ENCODE results near the gene SCYGR7. TPM values are rescaled to one million over a fixed set of nuclear protein-coding genes. Genes with fewer than 3 reads are reported as not detected.

The SCYGR7 gene, protein sequence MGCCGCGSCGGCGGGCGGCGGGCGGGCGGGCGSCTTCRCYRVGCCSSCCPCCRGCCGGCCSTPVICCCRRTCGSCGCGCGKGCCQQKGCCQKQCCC
- not detected for total RNA-seq
- polyA plus RNA-seq = not detected

DNA sequence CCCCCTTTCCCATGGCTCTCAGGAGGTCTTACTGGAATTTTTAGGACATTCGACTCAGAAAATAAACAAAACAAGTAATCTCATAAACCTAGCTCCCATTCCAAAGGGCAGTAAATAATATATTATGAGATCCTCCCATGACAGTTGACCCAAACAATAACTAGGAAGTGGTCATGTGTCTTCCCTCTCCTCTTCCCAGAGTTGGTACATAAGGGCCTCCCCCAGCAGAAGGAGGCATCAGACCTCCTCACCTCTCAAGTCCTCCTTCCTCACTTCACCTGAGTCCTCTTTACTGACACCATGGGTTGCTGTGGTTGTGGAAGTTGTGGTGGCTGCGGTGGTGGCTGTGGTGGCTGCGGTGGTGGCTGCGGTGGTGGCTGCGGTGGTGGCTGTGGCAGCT, at the start of gene SCYGR7:
SCYGR7 (plus strand) TSS at position 301 of the 400 bp plus-strand sequence; CDS start at position 301, 0 bp downstream.
- H3K4me1 ChIP-seq (ENCODE audit: control insufficient read depth, insufficient read depth, low read length, poor library complexity, severe bottlenecking) = no peaks in the 10 kb centered on the region
- no peak within 1 kb of the TSS for H3K4me3 Mint-ChIP-seq
- no peaks in the 10 kb centered on the region for H3K36me3 ChIP-seq (ENCODE audit: control insufficient read depth, insufficient read depth, low read length)
- H3K9me3 Mint-ChIP-seq = peaks cover 0 to 3% (median 0%) of the 10 kb centered on the region in 7 donors
- no peak within 1 kb of the TSS for H3K27ac Mint-ChIP-seq
- peaks cover 11% of the 10 kb centered on the region for H3K27me3 Mint-ChIP-seq
- H3K36me3 Mint-ChIP-seq = no peaks in the 10 kb centered on the region
- DNase-seq (no peak), ATAC-seq (ENCODE audit: low read depth in 2 of 2) (no peak)
- no peaks in the 10 kb centered on the region for H3K4me1 Mint-ChIP-seq
- H3K27me3 ChIP-seq (ENCODE audit: control insufficient read depth, insufficient read depth, low read length) = no peaks in the 10 kb centered on the region
- H3K27ac ChIP-seq (ENCODE audit: insufficient read depth, low read length, poor library complexity, severe bottlenecking) = no peak within 1 kb of the TSS
- H3K4me3 ChIP-seq (ENCODE audit: low read depth, low read length) = no peak within 1 kb of the TSS
- no peaks in the 10 kb centered on the region for H3K9me3 ChIP-seq (ENCODE audit: control insufficient read depth in 2 of 2, low read length in 2 of 2)

DNA sequence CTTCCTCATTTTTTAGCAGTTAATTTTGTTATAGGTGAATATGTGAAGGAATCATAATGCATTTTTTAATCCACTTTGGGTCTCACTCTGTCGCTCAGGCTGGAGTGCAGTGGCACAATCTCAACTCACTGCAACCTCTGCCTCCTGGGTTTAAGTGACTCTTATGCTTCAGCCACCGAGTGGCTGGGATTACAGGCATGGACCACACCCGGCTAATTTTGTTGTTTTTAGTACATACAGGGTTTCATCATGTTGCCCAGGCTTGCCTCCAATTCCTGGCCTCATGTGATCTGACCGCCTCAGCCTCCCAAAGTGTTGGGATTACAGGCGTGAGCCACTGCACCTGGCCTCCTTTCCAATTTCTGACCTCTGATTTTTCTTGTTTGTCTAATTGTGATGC, 43.9 kb upstream of the SCYGR7 start:
- DNase-seq = no peak
- Histone ChIP-seq H3K9me3 (ENCODE audit: control insufficient read depth in 2 of 2, low read length in 2 of 2) (no peaks in the 10 kb centered on the region), H3K4me3 (ENCODE audit: low read depth, low read length) (no peak overlapping the region), H3K36me3 (ENCODE audit: control insufficient read depth, insufficient read depth, low read length) (no peaks in the 10 kb centered on the region), H3K4me1 (ENCODE audit: control insufficient read depth, insufficient read depth, low read length, poor library complexity, severe bottlenecking) (no peaks in the 10 kb centered on the region), H3K27ac (ENCODE audit: insufficient read depth, low read length, poor library complexity, severe bottlenecking) (no peak overlapping the region), H3K27me3 (ENCODE audit: control insufficient read depth, insufficient read depth, low read length) (peaks cover 7% of the 10 kb centered on the region)
- H3K4me1 Mint-ChIP-seq = no peaks in the 10 kb centered on the region
- H3K27me3 Mint-ChIP-seq = peaks cover 22% of the 10 kb centered on the region
- no peak overlapping the region for H3K4me3 Mint-ChIP-seq
- no peaks in the 10 kb centered on the region for H3K36me3 Mint-ChIP-seq
- H3K27ac Mint-ChIP-seq = no peak overlapping the region
- no peak for ATAC-seq (ENCODE audit: low read depth in 2 of 2)
- peaks cover 0 to 3% (median 0%) of the 10 kb centered on the region in 7 donors for H3K9me3 Mint-ChIP-seq

DNA sequence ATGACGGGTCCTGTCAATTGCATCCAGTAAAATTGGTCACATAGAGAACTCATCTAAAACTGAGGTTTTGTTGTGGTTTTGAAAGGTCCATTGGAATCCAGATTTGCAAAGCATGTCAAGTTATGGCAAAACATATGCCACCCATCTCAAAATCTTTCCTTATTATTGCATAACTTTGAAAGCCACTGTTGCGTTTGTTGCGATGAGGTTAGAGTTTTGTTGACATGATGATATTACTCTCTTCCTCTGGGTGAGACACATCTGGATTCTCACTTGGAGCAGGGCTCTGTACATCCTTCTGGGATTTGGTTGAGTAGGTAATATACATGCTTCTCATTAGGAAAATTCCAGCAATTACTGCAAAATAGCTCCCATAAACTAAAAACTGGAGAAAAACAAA, 40.9 kb upstream of the SCYGR7 start:
- no peaks in the 10 kb centered on the region for H3K36me3 ChIP-seq (ENCODE audit: control insufficient read depth, insufficient read depth, low read length)
- Mint-ChIP-seq H3K27me3 (peaks cover 38% of the 10 kb centered on the region), H3K4me3 (no peak overlapping the region), H3K9me3 (peaks cover 0 to 3% (median 0%) of the 10 kb centered on the region in 7 donors), H3K36me3 (no peaks in the 10 kb centered on the region), H3K4me1 (no peaks in the 10 kb centered on the region), H3K27ac (no peak overlapping the region)
- no peak overlapping the region for H3K27ac ChIP-seq (ENCODE audit: insufficient read depth, low read length, poor library complexity, severe bottlenecking)
- no peak for ATAC-seq (ENCODE audit: low read depth in 2 of 2)
- H3K27me3 ChIP-seq (ENCODE audit: control insufficient read depth, insufficient read depth, low read length) = peaks cover 7% of the 10 kb centered on the region
- no peak overlapping the region for H3K4me3 ChIP-seq (ENCODE audit: low read depth, low read length)
- no peaks in the 10 kb centered on the region for H3K9me3 ChIP-seq (ENCODE audit: control insufficient read depth in 2 of 2, low read length in 2 of 2)
- no peaks in the 10 kb centered on the region for H3K4me1 ChIP-seq (ENCODE audit: control insufficient read depth, insufficient read depth, low read length, poor library complexity, severe bottlenecking)
- DNase-seq = no peak

DNA sequence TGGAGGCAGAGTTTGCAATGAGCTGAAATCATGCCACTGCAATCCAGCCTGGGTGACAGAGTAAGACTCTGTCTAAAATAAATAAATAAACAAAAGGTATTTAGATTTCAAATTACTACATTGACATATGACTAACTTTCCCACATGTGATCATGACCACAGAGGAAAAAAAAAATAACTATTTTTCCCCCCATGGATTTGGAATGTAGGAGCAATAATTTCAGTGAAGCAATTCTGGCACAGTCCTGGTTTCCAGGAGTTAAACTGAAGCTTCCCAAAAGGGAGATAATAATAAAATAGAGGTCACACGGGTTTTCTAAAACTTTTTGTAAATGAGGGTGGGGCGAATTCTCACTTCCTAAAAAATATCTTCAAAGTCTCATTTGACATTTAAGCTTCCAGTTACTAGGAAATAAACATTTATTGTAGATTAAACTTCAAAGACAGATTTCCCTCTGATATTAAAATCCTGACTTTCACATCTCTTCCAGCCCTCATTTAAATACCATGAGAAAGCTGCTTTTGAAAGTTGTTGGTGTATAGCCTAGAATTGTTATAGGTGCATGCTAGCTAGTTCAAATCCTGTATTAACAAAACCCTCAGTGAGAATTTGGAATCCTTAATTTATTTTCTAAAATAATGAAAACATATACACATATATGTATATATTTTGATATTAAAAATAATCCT, 31.0 kb upstream of the SCYGR7 start:
- Histone ChIP-seq H3K4me3 (ENCODE audit: low read depth, low read length) (no peak overlapping the region), H3K9me3 (ENCODE audit: control insufficient read depth in 2 of 2, low read length in 2 of 2) (no peaks in the 10 kb centered on the region), H3K27ac (ENCODE audit: insufficient read depth, low read length, poor library complexity, severe bottlenecking) (no peak overlapping the region), H3K36me3 (ENCODE audit: control insufficient read depth, insufficient read depth, low read length) (no peaks in the 10 kb centered on the region), H3K27me3 (ENCODE audit: control insufficient read depth, insufficient read depth, low read length) (peaks cover 1% of the 10 kb centered on the region), H3K4me1 (ENCODE audit: control insufficient read depth, insufficient read depth, low read length, poor library complexity, severe bottlenecking) (no peaks in the 10 kb centered on the region)
- Mint-ChIP-seq H3K4me3 (no peak overlapping the region), H3K27me3 (peaks cover 15% of the 10 kb centered on the region), H3K36me3 (no peaks in the 10 kb centered on the region), H3K4me1 (no peaks in the 10 kb centered on the region), H3K27ac (no peak overlapping the region), H3K9me3 (no peaks in the 10 kb centered on the region)
- no peak for ATAC-seq (ENCODE audit: low read depth in 2 of 2)
- no peak for DNase-seq

DNA sequence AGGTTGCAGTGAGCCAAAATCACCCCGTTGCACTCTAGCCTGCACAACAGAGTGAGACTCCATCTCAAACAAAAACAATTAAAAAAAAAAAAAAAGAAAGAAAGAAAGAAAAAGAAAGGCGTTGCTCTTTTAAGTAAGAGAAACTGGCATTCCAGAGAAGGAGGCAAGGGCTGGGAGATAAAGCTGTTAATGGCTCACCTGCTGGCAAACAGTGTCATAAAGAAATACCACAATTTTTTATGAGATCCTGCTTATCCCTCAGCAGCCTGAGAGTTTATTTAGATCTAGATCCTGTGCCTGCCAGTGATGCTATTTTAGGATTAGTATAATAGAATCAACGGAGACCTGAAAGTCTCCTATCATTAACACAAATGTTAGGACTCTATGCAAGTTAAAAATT, 26.6 kb upstream of the SCYGR7 start:
- Mint-ChIP-seq H3K27me3 (peaks cover 5% of the 10 kb centered on the region), H3K9me3 (no peaks in the 10 kb centered on the region), H3K4me1 (no peaks in the 10 kb centered on the region), H3K4me3 (no peak overlapping the region), H3K27ac (no peak overlapping the region), H3K36me3 (no peaks in the 10 kb centered on the region)
- Histone ChIP-seq H3K9me3 (ENCODE audit: control insufficient read depth in 2 of 2, low read length in 2 of 2) (no peaks in the 10 kb centered on the region), H3K27me3 (ENCODE audit: control insufficient read depth, insufficient read depth, low read length) (peaks cover 1% of the 10 kb centered on the region), H3K27ac (ENCODE audit: insufficient read depth, low read length, poor library complexity, severe bottlenecking) (no peak overlapping the region), H3K4me3 (ENCODE audit: low read depth, low read length) (no peak overlapping the region), H3K36me3 (ENCODE audit: control insufficient read depth, insufficient read depth, low read length) (no peaks in the 10 kb centered on the region), H3K4me1 (ENCODE audit: control insufficient read depth, insufficient read depth, low read length, poor library complexity, severe bottlenecking) (no peaks in the 10 kb centered on the region)
- DNase-seq (no peak), ATAC-seq (ENCODE audit: low read depth in 2 of 2) (no peak)

DNA sequence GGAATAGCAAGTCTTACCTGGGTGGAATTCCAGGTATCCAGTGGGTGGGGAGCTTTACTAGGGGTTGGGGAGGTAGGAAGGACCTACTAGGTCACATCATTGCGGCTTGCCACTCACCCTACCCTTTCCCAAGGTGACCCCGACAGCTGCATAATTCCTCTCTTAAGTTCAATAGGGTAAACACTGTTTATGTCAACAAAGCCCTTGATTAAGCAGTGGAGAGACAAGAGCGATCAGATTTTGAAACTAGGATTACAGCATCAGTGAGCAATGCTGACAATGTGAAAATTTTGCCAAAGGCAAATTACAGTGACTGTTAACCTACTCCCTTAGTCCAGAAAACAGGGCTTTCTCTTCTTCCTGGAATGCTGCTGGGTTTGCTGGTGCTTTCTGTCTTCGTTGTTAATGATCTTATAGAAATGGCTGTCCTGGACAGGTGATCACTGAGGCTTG, 24.8 kb upstream of the SCYGR7 start:
- Mint-ChIP-seq H3K9me3 (no peaks in the 10 kb centered on the region), H3K4me1 (no peaks in the 10 kb centered on the region), H3K4me3 (no peak overlapping the region), H3K27ac (no peak overlapping the region), H3K27me3 (peaks cover 5% of the 10 kb centered on the region), H3K36me3 (no peaks in the 10 kb centered on the region)
- H3K4me1 ChIP-seq (ENCODE audit: control insufficient read depth, insufficient read depth, low read length, poor library complexity, severe bottlenecking) = no peaks in the 10 kb centered on the region
- H3K27me3 ChIP-seq (ENCODE audit: control insufficient read depth, insufficient read depth, low read length) = peaks cover 1% of the 10 kb centered on the region
- H3K9me3 ChIP-seq (ENCODE audit: control insufficient read depth in 2 of 2, low read length in 2 of 2) = no peaks in the 10 kb centered on the region
- no peak overlapping the region for H3K4me3 ChIP-seq (ENCODE audit: low read depth, low read length)
- H3K27ac ChIP-seq (ENCODE audit: insufficient read depth, low read length, poor library complexity, severe bottlenecking) = no peak overlapping the region
- ATAC-seq (ENCODE audit: low read depth in 2 of 2) = no peak
- H3K36me3 ChIP-seq (ENCODE audit: control insufficient read depth, insufficient read depth, low read length) = no peaks in the 10 kb centered on the region
- DNase-seq = no peak

DNA sequence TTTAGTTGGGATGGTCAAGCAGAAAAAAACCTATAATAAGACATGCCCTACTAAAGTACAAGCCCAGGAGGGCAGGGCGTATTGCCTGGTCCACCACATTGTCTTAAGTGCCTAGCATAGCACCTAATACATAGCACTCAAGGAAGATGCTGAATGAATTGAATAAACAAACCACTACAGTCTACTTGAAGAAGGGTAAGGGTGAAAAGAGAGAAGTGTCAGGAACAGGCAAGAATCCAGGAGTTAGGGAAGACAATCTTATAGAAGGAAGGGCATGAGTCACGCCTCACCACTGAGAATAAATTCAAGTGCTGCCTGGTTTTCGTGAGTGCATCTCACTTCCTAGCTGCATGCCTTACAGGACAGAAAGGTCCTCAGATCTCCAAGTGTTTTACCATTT, 24.2 kb upstream of the SCYGR7 start:
- Mint-ChIP-seq H3K4me1 (no peaks in the 10 kb centered on the region), H3K36me3 (no peaks in the 10 kb centered on the region), H3K27me3 (peaks cover 5% of the 10 kb centered on the region), H3K4me3 (no peak overlapping the region), H3K9me3 (no peaks in the 10 kb centered on the region), H3K27ac (no peak overlapping the region)
- DNase-seq (no peak), ATAC-seq (ENCODE audit: low read depth in 2 of 2) (no peak)
- H3K27ac ChIP-seq (ENCODE audit: insufficient read depth, low read length, poor library complexity, severe bottlenecking) = no peak overlapping the region
- H3K4me1 ChIP-seq (ENCODE audit: control insufficient read depth, insufficient read depth, low read length, poor library complexity, severe bottlenecking) = no peaks in the 10 kb centered on the region
- no peak overlapping the region for H3K4me3 ChIP-seq (ENCODE audit: low read depth, low read length)
- no peaks in the 10 kb centered on the region for H3K36me3 ChIP-seq (ENCODE audit: control insufficient read depth, insufficient read depth, low read length)
- H3K9me3 ChIP-seq (ENCODE audit: control insufficient read depth in 2 of 2, low read length in 2 of 2) = no peaks in the 10 kb centered on the region
- peaks cover 1% of the 10 kb centered on the region for H3K27me3 ChIP-seq (ENCODE audit: control insufficient read depth, insufficient read depth, low read length)

DNA sequence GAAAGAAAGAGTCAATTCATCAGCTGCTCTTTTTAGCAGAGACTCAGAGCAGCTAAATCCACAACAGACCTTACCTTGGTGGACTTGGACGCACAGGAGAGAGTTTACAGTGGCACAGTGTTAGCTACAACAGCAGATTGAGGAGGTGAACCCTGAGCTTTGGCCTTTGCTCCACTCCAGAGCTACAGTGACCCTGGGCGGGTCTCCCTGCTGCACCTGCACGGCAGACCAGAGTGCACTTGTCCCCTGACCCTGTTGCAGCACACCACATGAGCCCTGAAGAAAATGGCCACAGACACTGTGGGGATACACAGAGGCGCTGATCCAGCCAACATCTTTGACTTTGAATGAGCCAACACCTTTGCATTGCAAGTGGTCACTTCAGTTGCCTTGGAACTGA, 21.3 kb upstream of the SCYGR7 start:
- no peaks in the 10 kb centered on the region for H3K36me3 Mint-ChIP-seq

More for the DNA sequence above, 21.3 kb upstream of the SCYGR7 start:
- peaks cover 0 to 2% (median 0%) of the 10 kb centered on the region in 7 donors for H3K9me3 Mint-ChIP-seq
- H3K4me3 Mint-ChIP-seq = no peak overlapping the region
- Histone ChIP-seq H3K9me3 (ENCODE audit: control insufficient read depth in 2 of 2, low read length in 2 of 2) (no peaks in the 10 kb centered on the region), H3K4me3 (ENCODE audit: low read depth, low read length) (no peak overlapping the region), H3K27ac (ENCODE audit: insufficient read depth, low read length, poor library complexity, severe bottlenecking) (no peak overlapping the region), H3K4me1 (ENCODE audit: control insufficient read depth, insufficient read depth, low read length, poor library complexity, severe bottlenecking) (no peaks in the 10 kb centered on the region), H3K27me3 (ENCODE audit: control insufficient read depth, insufficient read depth, low read length) (no peaks in the 10 kb centered on the region), H3K36me3 (ENCODE audit: control insufficient read depth, insufficient read depth, low read length) (no peaks in the 10 kb centered on the region)
- no peak for ATAC-seq (ENCODE audit: low read depth in 2 of 2)
- no peak overlapping the region for H3K27ac Mint-ChIP-seq
- DNase-seq = no peak
- H3K4me1 Mint-ChIP-seq = no peaks in the 10 kb centered on the region
- peaks cover 9% of the 10 kb centered on the region for H3K27me3 Mint-ChIP-seq
